ENCODE measurements around the gene SOD2.

DNA sequence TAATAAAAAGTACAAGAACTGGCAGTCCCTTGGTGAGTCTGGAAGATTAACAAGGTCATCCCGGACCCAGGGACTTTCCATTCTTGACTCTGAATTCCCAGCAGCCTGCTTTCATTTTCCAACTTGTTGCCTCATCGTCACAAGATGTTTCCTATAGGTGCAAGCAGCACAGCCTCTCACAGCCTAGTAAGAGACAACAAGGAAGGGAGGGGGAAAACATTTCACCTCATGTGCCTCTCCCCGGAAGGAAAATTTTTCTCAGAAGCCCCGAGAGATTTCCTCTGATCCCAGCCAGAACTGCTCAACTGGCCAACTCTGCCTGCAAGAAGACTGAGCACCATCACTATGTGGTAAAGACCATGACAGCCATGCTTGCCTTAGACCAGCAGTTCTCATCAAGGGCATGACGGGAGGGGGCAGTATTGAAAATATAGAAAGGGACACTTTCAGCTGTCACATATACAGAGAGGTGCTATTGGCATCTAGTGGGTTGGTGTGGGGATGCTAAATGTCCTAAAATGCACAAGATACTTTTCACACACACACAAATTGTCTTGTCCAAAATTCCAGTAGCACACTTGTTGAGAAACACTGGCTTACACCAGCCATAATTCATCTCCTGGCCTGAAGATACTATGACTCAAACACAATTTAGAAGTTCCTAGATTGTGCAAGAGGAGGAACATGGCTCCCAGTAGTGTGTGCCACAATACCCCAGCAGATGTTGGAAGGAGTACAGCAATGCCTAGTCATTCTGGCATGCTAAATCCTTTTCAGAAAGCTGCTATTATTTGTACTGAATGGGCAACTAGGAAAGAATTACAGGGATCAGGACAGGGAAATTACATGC, 23.4 kb upstream of the SOD2 start:
- TF ChIP-seq YY1 (IDR thresholded peaks at IDR 0.05; ENCODE audit: low read depth) = no peak
- TF ChIP-seq, protein P1, sequence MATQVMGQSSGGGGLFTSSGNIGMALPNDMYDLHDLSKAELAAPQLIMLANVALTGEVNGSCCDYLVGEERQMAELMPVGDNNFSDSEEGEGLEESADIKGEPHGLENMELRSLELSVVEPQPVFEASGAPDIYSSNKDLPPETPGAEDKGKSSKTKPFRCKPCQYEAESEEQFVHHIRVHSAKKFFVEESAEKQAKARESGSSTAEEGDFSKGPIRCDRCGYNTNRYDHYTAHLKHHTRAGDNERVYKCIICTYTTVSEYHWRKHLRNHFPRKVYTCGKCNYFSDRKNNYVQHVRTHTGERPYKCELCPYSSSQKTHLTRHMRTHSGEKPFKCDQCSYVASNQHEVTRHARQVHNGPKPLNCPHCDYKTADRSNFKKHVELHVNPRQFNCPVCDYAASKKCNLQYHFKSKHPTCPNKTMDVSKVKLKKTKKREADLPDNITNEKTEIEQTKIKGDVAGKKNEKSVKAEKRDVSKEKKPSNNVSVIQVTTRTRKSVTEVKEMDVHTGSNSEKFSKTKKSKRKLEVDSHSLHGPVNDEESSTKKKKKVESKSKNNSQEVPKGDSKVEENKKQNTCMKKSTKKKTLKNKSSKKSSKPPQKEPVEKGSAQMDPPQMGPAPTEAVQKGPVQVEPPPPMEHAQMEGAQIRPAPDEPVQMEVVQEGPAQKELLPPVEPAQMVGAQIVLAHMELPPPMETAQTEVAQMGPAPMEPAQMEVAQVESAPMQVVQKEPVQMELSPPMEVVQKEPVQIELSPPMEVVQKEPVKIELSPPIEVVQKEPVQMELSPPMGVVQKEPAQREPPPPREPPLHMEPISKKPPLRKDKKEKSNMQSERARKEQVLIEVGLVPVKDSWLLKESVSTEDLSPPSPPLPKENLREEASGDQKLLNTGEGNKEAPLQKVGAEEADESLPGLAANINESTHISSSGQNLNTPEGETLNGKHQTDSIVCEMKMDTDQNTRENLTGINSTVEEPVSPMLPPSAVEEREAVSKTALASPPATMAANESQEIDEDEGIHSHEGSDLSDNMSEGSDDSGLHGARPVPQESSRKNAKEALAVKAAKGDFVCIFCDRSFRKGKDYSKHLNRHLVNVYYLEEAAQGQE (IDR thresholded peaks at IDR 0.05; ENCODE audit: low read depth) = no peak

Data from Ishikawa (cell line).